Fibroblast of lung (primary cell): ENCODE results near the gene WDR90. TPM values are rescaled to one million over a fixed set of nuclear protein-coding genes. Genes with fewer than 3 reads are reported as not detected.

Experiments used
- DNase-seq, 2 donors: peaks; one replicate each; pipeline versions ENCODE4 v3.0.0 to v3.0.0-alpha.2; 2010; ENCODE audit warnings: low read depth in 2 of 2
- H2AFZ ChIP-seq: 2 replicates; pipeline ENCODE4 v1.5.1; 2012; ENCODE audit warnings: low read length, control low read depth, inconsistent platforms
- H3K27ac ChIP-seq: 2 replicates; pipeline ENCODE4 v1.5.1; 2011; ENCODE audit warnings: low read length, control low read depth; ENCODE audit not compliant: insufficient read depth
- H3K27me3 ChIP-seq: 2 replicates; pipeline ENCODE4 v1.5.1; 2011; ENCODE audit warnings: mild to moderate bottlenecking, low read length; ENCODE audit not compliant: control insufficient read depth, insufficient read depth
- H3K36me3 ChIP-seq: 2 replicates; pipeline ENCODE4 v1.5.1; 2011; ENCODE audit warnings: low read length; ENCODE audit not compliant: control insufficient read depth, insufficient read depth
- H3K4me1 ChIP-seq: 2 replicates; pipeline ENCODE4 v1.5.1; 2011; ENCODE audit warnings: low read length; ENCODE audit not compliant: control insufficient read depth, insufficient read depth; ENCODE audit errors: extremely low read depth
- H3K4me2 ChIP-seq: 2 replicates; pipeline ENCODE4 v1.5.1; 2011; ENCODE audit warnings: low read length, control low read depth; ENCODE audit not compliant: insufficient read depth; ENCODE audit errors: extremely low read depth
- H3K4me3 ChIP-seq, 4 experiments: fragments of 200-600 bp in 1 of 4; sonication (generic) in 1 of 4; replicated peaks in 1 of 4; 2 replicates each; pipeline ENCODE4 v1.5.1; 2011 to 2016; ENCODE audit warnings: low read length in 4 of 4, low read depth in 3 of 4, mild to moderate bottlenecking in 3 of 4, control low read depth in 2 of 4, inconsistent platforms in 1 of 4, mixed read lengths in 1 of 4; ENCODE audit not compliant: insufficient read depth in 1 of 4; ENCODE audit errors: control extremely low read depth in 1 of 4
- H3K79me2 ChIP-seq: 2 replicates; pipeline ENCODE4 v1.5.1; 2012; ENCODE audit warnings: mild to moderate bottlenecking, low read length, inconsistent platforms; ENCODE audit not compliant: control insufficient read depth, insufficient read depth
- H3K9ac ChIP-seq: 2 replicates; pipeline ENCODE4 v1.5.1; 2011; ENCODE audit warnings: mild to moderate bottlenecking, low read length, control low read depth; ENCODE audit not compliant: insufficient read depth
- H3K9me3 ChIP-seq: 2 replicates; pipeline ENCODE4 v1.5.1; 2012; ENCODE audit warnings: low read depth, low read length; ENCODE audit not compliant: control insufficient read depth, insufficient read depth
- H4K20me1 ChIP-seq: 2 replicates; pipeline ENCODE4 v1.5.1; 2011; ENCODE audit warnings: low read length; ENCODE audit not compliant: control insufficient read depth, insufficient read depth; ENCODE audit errors: extremely low read depth
- CTCF ChIP-seq, 2 donors: IDR thresholded peaks in 1 of 2; conservative IDR thresholded peaks in 1 of 2; 1 replicate in 1 of 2; 2 replicates in 1 of 2; pipeline ENCODE4 v1.5.1; 2011 to 2012; ENCODE audit warnings: low read length in 2 of 2, control low read depth in 1 of 2, inconsistent platforms in 1 of 2, low read depth in 1 of 2, mild to moderate bottlenecking in 1 of 2
- EZH2 ChIP-seq: IDR thresholded peaks from 2 replicates; pipeline ENCODE4 v1.5.1; 2012; ENCODE audit warnings: low read length, control low read depth, mild to moderate bottlenecking; ENCODE audit errors: missing control alignments
- polyA plus RNA-seq, 2 donors: library from polyadenylated mRNA; depleted of rRNA in 1 of 2; stranded (reverse) in 1 of 2; unstranded in 1 of 2; fragments of >200 nt; gene quantifications; 2 replicates each; pipeline ENCODE4 v1.2.1, GENCODE V29; 2011 to 2012; ENCODE audit warnings: missing spikeins in 1 of 2
- total RNA-seq: library from RNA; depleted of rRNA; stranded (reverse); fragments of >200 nt; gene quantifications from 2 replicates; pipeline ENCODE4 v1.2.1, GENCODE V29; 2014

The WDR90 gene
- total and polyA plus RNA-seq, 2 donors (not counting 1 experiment from before 2014, with no cell fraction given): 2.9 to 4.8 TPM

- Histone ChIP-seq H3K36me3 (peaks cover 37% of the 10 kb centered on the region), H3K27me3 (no peaks in the 10 kb centered on the region), H3K4me2 (peak overlapping the region; percentile 62), H3K79me2 (peaks cover 31% of the 10 kb centered on the region), H3K9me3 (no peaks in the 10 kb centered on the region), H3K4me3 (peak overlapping the region in 3 of 4 experiments; percentile 11 to 85 (median 58)), H2AFZ (no peak overlapping the region), H3K27ac (no peak overlapping the region), H3K9ac (no peak overlapping the region), H4K20me1 (no peaks in the 10 kb centered on the region), H3K4me1 (peaks cover 18% of the 10 kb centered on the region)
- DNase-seq: no peak
- TF ChIP-seq CTCF (conservative IDR thresholded peaks at IDR 0.05 in 1 of 2, IDR thresholded peaks at IDR 0.05 in 1 of 2; ENCODE audit: low read depth in 1 of 2, low read length in 2 of 2): no peak
- TF ChIP-seq EZH2: no peak
Measured at GRCh38 chr16:682493-683395, 33.6 kb downstream of the WDR90 start.

GRCh38 chr16:683396-684070 is 34.4 kb downstream of the WDR90 start:
- H3K4me2 ChIP-seq: peak overlapping the region; percentile 62
- H3K36me3 ChIP-seq: peaks cover 38% of the 10 kb centered on the region
- H3K27me3 ChIP-seq: no peaks in the 10 kb centered on the region
- H3K4me3 ChIP-seq: peak overlapping the region; percentile 42 to 63 (median 52)
- no peaks in the 10 kb centered on the region for H4K20me1 ChIP-seq
- peak overlapping the region; percentile 53 for H3K27ac ChIP-seq
- peaks cover 18% of the 10 kb centered on the region for H3K4me1 ChIP-seq
- H3K79me2 ChIP-seq: peaks cover 31% of the 10 kb centered on the region
- no peak for DNase-seq
- no peaks in the 10 kb centered on the region for H3K9me3 ChIP-seq
- no peak for TF ChIP-seq EZH2
- no peak for TF ChIP-seq CTCF (conservative IDR thresholded peaks at IDR 0.05 in 1 of 2, IDR thresholded peaks at IDR 0.05 in 1 of 2; ENCODE audit: low read depth in 1 of 2, low read length in 2 of 2)
- peak overlapping the region; percentile 40 for H3K9ac ChIP-seq
- H2AFZ ChIP-seq: no peak overlapping the region

GRCh38 chr16:684071-684794 is 35.1 kb downstream of the WDR90 start, which contains the start of gene JMJD8:
JMJD8 (minus strand) TSS chr16:684334; CDS start chr16:684319, 15 bp downstream.
- H3K27ac ChIP-seq: peak within 1 kb of the TSS; percentile 69
- peaks cover 38% of the 10 kb centered on the region for H3K36me3 ChIP-seq
- H3K27me3 ChIP-seq: no peaks in the 10 kb centered on the region
- no peaks in the 10 kb centered on the region for H3K9me3 ChIP-seq
- H2AFZ ChIP-seq: peak within 1 kb of the TSS; percentile 29
- no peaks in the 10 kb centered on the region for H4K20me1 ChIP-seq
- H3K9ac ChIP-seq: peak within 1 kb of the TSS; percentile 40
- H3K4me2 ChIP-seq: peak within 1 kb of the TSS; percentile 62
- TF ChIP-seq EZH2 (no peak), CTCF (conservative IDR thresholded peaks at IDR 0.05 in 1 of 2, IDR thresholded peaks at IDR 0.05 in 1 of 2; ENCODE audit: low read depth in 1 of 2, low read length in 2 of 2) (no peak)
- H3K79me2 ChIP-seq: peaks cover 35% of the 10 kb centered on the region
- H3K4me1 ChIP-seq: peaks cover 18% of the 10 kb centered on the region
- H3K4me3 ChIP-seq: peak within 1 kb of the TSS; percentile 42 to 63 (median 52)
- peak; percentile 94 for DNase-seq
